RKO (cell line): ENCODE measurements around the gene USPL1.

Experiments
- DNase-seq: peaks from one replicate; pipeline ENCODE4 v3.0.0-alpha.2; 2016; ENCODE audit warnings: low spot score

USPL1 gene

GRCh38 chr13:30697996-30698401 lies 80.3 kb downstream of the USPL1 start:
- DNase-seq = no peak

GRCh38 chr13:30698488-30699005 lies 80.8 kb downstream of the USPL1 start:
- DNase-seq = no peak

GRCh38 chr13:30700364-30700763 lies 82.6 kb downstream of the USPL1 start:
- no peak for DNase-seq

DNA sequence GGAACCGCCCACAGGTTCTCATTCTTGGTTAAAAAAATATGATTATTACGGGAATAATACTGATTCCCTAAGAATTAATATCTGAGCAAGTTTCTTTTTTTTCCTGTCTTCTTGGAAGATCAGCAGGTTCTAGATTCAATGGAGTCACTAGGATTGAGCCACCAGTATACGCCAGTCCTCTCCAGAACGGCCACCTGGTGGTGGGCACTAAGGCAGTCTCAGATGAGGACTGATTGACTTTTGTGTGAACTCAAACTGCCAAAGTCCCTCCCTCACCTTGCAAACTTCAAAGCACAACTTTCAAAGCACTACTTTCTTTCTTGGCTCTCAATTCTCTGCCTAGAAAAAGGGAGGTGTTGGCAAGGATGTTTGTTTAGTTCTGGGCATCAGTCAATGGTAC lies 84.3 kb downstream of the USPL1 start:
- DNase-seq = no peak

DNA sequence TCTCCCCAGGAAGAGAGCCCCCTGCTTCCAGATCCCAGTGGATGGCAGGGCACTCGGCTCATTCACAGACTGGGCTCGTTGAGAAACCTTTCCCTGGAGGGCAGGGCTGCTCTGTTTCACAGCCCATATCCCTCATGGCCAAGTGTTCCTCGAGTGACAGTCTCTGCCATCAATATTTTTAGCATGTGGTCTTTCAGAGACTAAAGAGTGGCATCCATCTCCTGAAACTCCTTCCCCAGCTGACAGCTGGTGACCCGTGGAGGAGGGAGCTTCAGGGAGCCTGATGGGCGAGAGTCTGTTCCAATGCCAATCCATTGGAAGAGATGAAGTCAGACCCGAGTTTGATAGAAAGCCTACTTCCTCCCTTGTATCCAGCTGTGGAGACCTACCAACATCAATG lies 86.9 kb downstream of the USPL1 start:
- DNase-seq = no peak

DNA sequence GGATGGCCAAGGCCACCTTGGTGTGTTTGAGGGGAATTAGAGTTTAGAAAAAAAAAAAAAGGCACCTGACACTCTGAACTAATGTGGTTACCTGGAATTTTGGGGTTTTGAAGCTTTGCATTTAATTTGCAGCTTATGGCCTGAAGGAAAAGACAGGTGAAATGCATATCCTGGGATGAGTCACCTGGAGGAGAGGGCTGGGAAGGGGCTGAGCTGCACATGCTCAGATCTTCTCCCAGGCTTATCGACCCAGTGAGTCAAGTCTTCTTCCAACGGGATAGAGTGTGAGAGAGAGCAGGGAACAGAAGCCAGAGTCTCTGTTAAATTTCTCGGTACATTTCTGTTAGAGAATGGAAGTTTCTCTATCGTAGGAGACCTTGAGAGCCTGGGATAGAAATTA lies 88.0 kb downstream of the USPL1 start:
- DNase-seq = no peak

GRCh38 chr13:30708541-30708940 lies 90.8 kb downstream of the USPL1 start:
- no peak for DNase-seq
